K562 (cell line): ENCODE measurements around the gene MAP3K20. TPM values are rescaled to one million over a fixed set of nuclear protein-coding genes. Genes with fewer than 3 reads are reported as not detected.

Source experiments
- ARID1B ChIP-seq: fragments of 450-650 bp; IDR thresholded peaks from 2 replicates; pipeline ENCODE4 v1.6.1; 2016; ENCODE audit warnings: antibody characterized with exemption, mild to moderate bottlenecking, inconsistent platforms
- FOSL1 ChIP-seq: fragments of 200-800 bp; sonication (Bioruptor generic); conservative IDR thresholded peaks from 2 replicates; pipeline ENCODE4 v1.6.1; 2016; ENCODE audit warnings: missing genetic modification characterization, missing compliant biosample characterization
- JUNB ChIP-seq: fragments of 450-650 bp; formaldehyde crosslinking; conservative IDR thresholded peaks from 2 replicates; pipeline ENCODE4 v1.4.0; 2020; ENCODE audit warnings: mild to moderate bottlenecking
- JUND ChIP-seq, 2 experiments: IDR thresholded peaks; 2 replicates in 1 of 2; 3 replicates in 1 of 2; pipeline ENCODE4 v1.6.1; 2011; ENCODE audit warnings: borderline replicate concordance in 2 of 2, low read depth in 2 of 2, low read length in 2 of 2, improper control_type of control experiment in 1 of 2, missing biosample characterization in 1 of 2, missing genetic modification characterization in 1 of 2, missing genetic modification reagents in 1 of 2
- MLLT1 ChIP-seq, 2 experiments: fragments of 450-650 bp; IDR thresholded peaks; 2 replicates each; pipeline ENCODE4 v1.6.1; 2016
- NFE2L1 ChIP-seq: fragments of 450-650 bp; IDR thresholded peaks from 2 replicates; pipeline ENCODE4 v1.6.1; 2016; ENCODE audit warnings: missing genetic modification characterization, low read depth, mild to moderate bottlenecking, missing compliant biosample characterization, moderate library complexity, borderline replicate concordance
- RCOR1 ChIP-seq, 2 experiments: IDR thresholded peaks; 2 replicates each; pipeline ENCODE4 v1.6.1; 2012; ENCODE audit warnings: low read depth in 2 of 2, low read length in 2 of 2, borderline replicate concordance in 1 of 2, improper control_type of control experiment in 1 of 2
- SMARCA4 ChIP-seq: fragments of 450-650 bp; IDR thresholded peaks from 2 replicates; pipeline ENCODE4 v1.6.1; 2016
- polyA plus RNA-seq, 8 experiments: library from polyadenylated mRNA; depleted of rRNA in 4 of 8; stranded (reverse) in 5 of 8; unstranded in 3 of 8; fragments of >200 nt; fragmentation: Nextera tagmentation in 2 of 8; fragmentation: Illumina TruSeq in 1 of 8; extraction: Ambion mirVana in 2 of 8; extraction: Trizol in 1 of 8; gene quantifications; 2 replicates each; pipeline versions ENCODE4 v1.2.1 to v1.2.3, GENCODE V29; 2011 to 2014; ENCODE audit warnings: inconsistent platforms in 1 of 8, missing spikeins in 1 of 8
- total RNA-seq, 7 experiments: library from RNA; depleted of rRNA in 6 of 7; stranded (reverse); fragments of >200 nt in 6 of 7; fragmentation: Illumina TruSeq in 2 of 7; extraction: Trizol in 2 of 7; gene quantifications; 2 replicates each; pipeline versions ENCODE4 v1.2.1 to v1.2.3, GENCODE V29; 2011 to 2021; ENCODE audit warnings: low replicate concordance in 1 of 7

The MAP3K20 gene
- total and polyA plus RNA-seq, 9 of the 15 experiments (the other 6 are each of a cell fraction or from before 2014, with no cell fraction given): 9.8 to 34.2 (median 27.3) TPM

GRCh38 chr2:173184031-173185004 lies 108.7 kb downstream of the MAP3K20 start (continued):
- TF ChIP-seq MLLT1 (IDR thresholded peaks at IDR 0.05) (no peak), NFE2L1 (0 out of 2 replicates have a peak, but pooled peaks have one; percentile 29), RCOR1 (IDR thresholded peaks at IDR 0.05; ENCODE audit: borderline replicate concordance in 1 of 2, low read depth in 2 of 2, low read length in 2 of 2) (peak in 1 of 2 experiments; percentile 59; a peak in 1 of 4 replicates), JUND (IDR thresholded peaks at IDR 0.05; ENCODE audit: borderline replicate concordance, low read depth, low read length) (peak; percentile 50; the same call in 1 of the 2 replicates), JUND (tag; IDR thresholded peaks at IDR 0.05; ENCODE audit: borderline replicate concordance, low read depth, low read length) (peak; percentile 48; the same call in 1 of the 3 replicates), JUNB (CRISPR knock-in tag) (no peak), SMARCA4 (peak; percentile 27; the same call in 1 of the 2 replicates), FOSL1 (peak; percentile 52; the same call in 1 of the 2 replicates), ARID1B (peak; percentile 31; the same call in 1 of the 2 replicates)
